IMR-90 (cell line): ENCODE results near the gene DCP1A. TPM values are rescaled to one million over a fixed set of nuclear protein-coding genes. Genes with fewer than 3 reads are reported as not detected.

Experiments used
- ATAC-seq: fragments of 200-7000 bp; cut with Tn5 transposase; 2 replicates; pipeline ENCODE4 v1.9.1; 2020; ENCODE audit warnings: low read depth, mild to moderate bottlenecking, moderate library complexity
- BruUV-seq: library from RNA; stranded (reverse); fragments of 400-500 nt; replicated peaks from 2 replicates; lab custom pipeline; 2021; lab: Mats Ljungman, UMichigan
- CTCF ChIA-PET: fragments of 300-600 bp; formaldehyde crosslinking; extraction: SDS; loops from one replicate; lab custom pipeline; 2021; ENCODE audit warnings: antibody characterized with exemption; lab: Yijun Ruan, JAX
- POLR2A ChIA-PET: fragments of 300-600 bp; sonication (Branson Sonifier 250); formaldehyde crosslinking; loops from one replicate; lab custom pipeline; 2022; ENCODE audit warnings: antibody characterized with exemption; ENCODE audit not compliant: unreplicated experiment; lab: Charles Lee
- DNase-seq: peaks from one replicate; pipeline ENCODE4 v3.0.0; 2013
- H2AFZ ChIP-seq: replicated peaks from 2 replicates; pipeline ENCODE3; 2013; ENCODE audit warnings: low read length, mild to moderate bottlenecking; ENCODE audit not compliant: poor library complexity
- H2AK5ac ChIP-seq: 2 replicates; pipeline ENCODE4 v1.6.1; 2013; ENCODE audit warnings: low read depth, low read length, inconsistent platforms
- H2AK9ac ChIP-seq: replicated peaks from 2 replicates; pipeline ENCODE3; 2013; ENCODE audit warnings: mild to moderate bottlenecking, low read depth, low read length, moderate library complexity; ENCODE audit not compliant: poor library complexity
- H2BK120ac ChIP-seq: 2 replicates; pipeline ENCODE4 v1.6.1; 2013; ENCODE audit warnings: low read depth, low read length, inconsistent platforms
- H2BK15ac ChIP-seq: 3 replicates; pipeline ENCODE4 v1.6.1; 2013; ENCODE audit warnings: low read depth, low read length, inconsistent platforms
- H2BK20ac ChIP-seq: 2 replicates; pipeline ENCODE4 v1.6.1; 2013; ENCODE audit warnings: low read depth, mild to moderate bottlenecking, inconsistent platforms, low read length, moderate library complexity
- H2BK5ac ChIP-seq: 2 replicates; pipeline ENCODE4 v1.6.1; 2013; ENCODE audit warnings: mild to moderate bottlenecking, low read depth, low read length, inconsistent platforms; ENCODE audit not compliant: poor library complexity, severe bottlenecking
- H3K14ac ChIP-seq: replicated peaks from 2 replicates; pipeline ENCODE4 v1.6.1; 2013; ENCODE audit warnings: low read depth, low read length, inconsistent platforms
- H3K18ac ChIP-seq: 2 replicates; pipeline ENCODE4 v1.6.1; 2013; ENCODE audit warnings: low read depth, low read length, control low read depth
- H3K23ac ChIP-seq: 2 replicates; pipeline ENCODE4 v1.6.1; 2013; ENCODE audit warnings: low read depth, low read length, inconsistent platforms
- H3K27ac ChIP-seq: 2 replicates; pipeline ENCODE4 v1.5.1; 2013; ENCODE audit warnings: mild to moderate bottlenecking, control low read depth, low read length; ENCODE audit not compliant: insufficient read depth
- H3K27me3 ChIP-seq: 2 replicates; pipeline ENCODE4 v1.6.1; 2013; ENCODE audit warnings: low read length; ENCODE audit not compliant: control insufficient read depth, insufficient read depth
- H3K36me3 ChIP-seq: 2 replicates; pipeline ENCODE4 v1.6.1; 2013; ENCODE audit warnings: low read length, mixed read lengths; ENCODE audit not compliant: control insufficient read depth, insufficient read depth
- H3K4ac ChIP-seq: 2 replicates; pipeline ENCODE4 v1.6.1; 2013; ENCODE audit warnings: low read depth, low read length, inconsistent platforms
- H3K4me1 ChIP-seq: 2 replicates; pipeline ENCODE4 v1.6.1; 2013; ENCODE audit warnings: low read length, mixed read lengths; ENCODE audit not compliant: control insufficient read depth, insufficient read depth
- H3K4me2 ChIP-seq: 2 replicates; pipeline ENCODE4 v1.6.1; 2013; ENCODE audit warnings: low read depth, mild to moderate bottlenecking, control low read depth, low read length, moderate library complexity
- H3K4me3 ChIP-seq: 2 replicates; pipeline ENCODE4 v1.5.1; 2013; ENCODE audit warnings: low read depth, mild to moderate bottlenecking, control low read depth, low read length, moderate library complexity; ENCODE audit not compliant: insufficient read depth
- H3K56ac ChIP-seq: 2 replicates; pipeline ENCODE4 v1.6.1; 2013; ENCODE audit warnings: low read length, inconsistent platforms; ENCODE audit not compliant: insufficient read depth; ENCODE audit errors: extremely low read depth
- H3K79me1 ChIP-seq, 2 experiments: 2 replicates each; pipeline ENCODE4 v1.6.1; 2013; ENCODE audit warnings: low read length in 2 of 2, inconsistent platforms in 1 of 2, low read depth in 1 of 2
- H3K9ac ChIP-seq: 2 replicates; pipeline ENCODE4 v1.6.1; 2013; ENCODE audit warnings: low read depth, low read length, control low read depth
- H3K9me1 ChIP-seq: 2 replicates; pipeline ENCODE4 v1.6.1; 2013; ENCODE audit warnings: low read length, inconsistent platforms; ENCODE audit not compliant: insufficient read depth
- H3K9me3 ChIP-seq: 2 replicates; pipeline ENCODE4 v1.6.1; 2013; ENCODE audit warnings: low read length; ENCODE audit not compliant: control insufficient read depth, insufficient read depth
- H4K20me1 ChIP-seq: 2 replicates; pipeline ENCODE4 v1.6.1; 2013; ENCODE audit warnings: low read length, inconsistent platforms; ENCODE audit not compliant: insufficient read depth
- H4K5ac ChIP-seq: 2 replicates; pipeline ENCODE4 v1.6.1; 2013; ENCODE audit warnings: mild to moderate bottlenecking, low read depth, low read length, control low read depth
- H4K8ac ChIP-seq, 2 experiments: 2 replicates each; pipeline ENCODE4 v1.6.1; 2013; ENCODE audit warnings: low read depth in 2 of 2, low read length in 2 of 2, control low read depth in 1 of 2, inconsistent platforms in 1 of 2
- H4K91ac ChIP-seq: 2 replicates; pipeline ENCODE4 v1.6.1; 2013; ENCODE audit warnings: low read depth, low read length, inconsistent platforms; ENCODE audit not compliant: insufficient read depth
- FOS ChIP-seq: fragments of 150-350 bp; IDR thresholded peaks from 2 replicates; pipeline ENCODE4 v1.6.1; 2016; ENCODE audit warnings: low read depth, low read length
- MXI1 ChIP-seq: IDR thresholded peaks from 2 replicates; pipeline ENCODE4 v1.6.1; 2012; ENCODE audit warnings: low read depth, mild to moderate bottlenecking, low read length, moderate library complexity, borderline replicate concordance
- RFX5 ChIP-seq: IDR thresholded peaks from 2 replicates; pipeline ENCODE4 v1.8.0; 2012; ENCODE audit warnings: low read depth, mild to moderate bottlenecking, low read length, moderate library complexity
- WGBS, 2 experiments: methylation state at CpG; one replicate each; pipeline versions ENCODE4 v1.1.5 to v1.1.7; 2013; ENCODE audit warnings: missing lambda C conversion rate in 2 of 2; ENCODE audit not compliant: insufficient read length in 1 of 2; ENCODE audit errors: extremely low coverage in 2 of 2; 5-methylcytosine and 5-hydroxymethylcytosine counted together
- dilution Hi-C: fragments of 300-500 bp; cut with HindIII; formaldehyde crosslinking; loops from one replicate; pipeline ENCODE4 v1.14.3; 2018; ENCODE audit warnings: low sequenced_read_pairs; ENCODE audit not compliant: unreplicated experiment
- in situ Hi-C: fragments of 300-500 bp; cut with MboI; formaldehyde crosslinking; loops from 3 replicates; pipeline ENCODE4 v1.14.3; 2019; ENCODE audit warnings: low sequenced_read_pairs, inconsistent platforms, mixed read lengths
- intact Hi-C: fragments of 100-400 bp; cut with micrococcal nuclease; formaldehyde crosslinking; loops from 2 replicates; pipeline ENCODE4 v1.10.0; 2022
- polyA plus RNA-seq, 3 experiments: library from polyadenylated mRNA; depleted of rRNA; stranded (reverse); fragments of >200 nt; gene quantifications; 2 replicates each; pipeline ENCODE4 v1.2.3, GENCODE V29; 2012; ENCODE audit warnings: low replicate concordance in 1 of 3
- total RNA-seq: library from RNA; depleted of rRNA; stranded (reverse); fragments of >200 nt; gene quantifications from 2 replicates; pipeline ENCODE4 v1.2.3, GENCODE V29; 2012

Gene DCP1A
- total and polyA plus RNA-seq, 2 of the 4 experiments (the other 2 are of a cell fraction): 13.2 to 30.1 TPM

DNA sequence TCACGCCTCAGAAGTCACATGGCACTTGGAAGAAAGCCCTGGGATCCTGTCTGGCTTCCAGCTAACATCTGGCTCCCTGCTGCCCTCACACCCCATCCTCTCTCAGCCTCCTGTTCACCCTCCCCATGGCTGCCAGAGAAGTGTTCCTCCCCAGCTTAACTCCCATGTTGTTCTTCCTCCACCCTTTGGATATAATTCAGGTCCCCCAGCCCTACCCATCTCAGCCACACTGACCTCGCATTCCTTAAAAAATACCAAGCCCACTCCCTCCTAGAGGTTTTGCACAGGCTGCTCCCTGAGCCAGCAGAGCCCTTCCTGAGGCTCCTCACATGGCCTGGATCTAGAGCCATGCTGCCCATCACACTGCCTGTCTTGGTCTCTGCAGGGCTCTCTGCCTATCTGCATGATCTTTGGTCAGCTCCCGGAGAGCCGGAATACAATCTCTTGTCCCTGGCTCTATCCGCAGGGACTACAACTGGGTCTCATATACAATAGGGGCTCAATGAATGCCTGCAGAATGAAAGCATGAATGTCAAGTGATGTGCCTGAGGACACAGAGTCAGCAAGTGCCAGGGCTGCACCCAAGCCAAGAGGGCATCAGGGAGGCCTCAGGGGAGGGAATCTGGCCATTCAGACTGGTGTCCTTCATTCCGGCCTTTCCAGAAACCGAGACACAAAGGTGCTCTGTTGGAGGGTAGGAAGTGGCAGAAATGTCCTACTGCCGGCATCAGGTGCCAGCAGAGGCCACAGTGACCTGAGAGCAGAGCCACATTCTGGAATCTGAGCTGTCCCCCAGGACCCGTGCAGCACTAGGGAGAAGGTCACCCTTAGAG is 87.7 kb downstream of the DCP1A start:
- no peak overlapping the region for H3K4me2 ChIP-seq
- dilution Hi-C loops (no loop called here), intact Hi-C loops (no loop called here), in situ Hi-C loops (no loop called here)
- H4K5ac ChIP-seq: no peak overlapping the region
- no peak overlapping the region for H4K8ac ChIP-seq
- ChIA-PET CTCF (no interaction called here), POLR2A (no interaction called here)
- H3K9me1 ChIP-seq: 0 out of 2 replicates have a peak, but pooled peaks cover 5% of the 10 kb centered on the region
- H2BK15ac ChIP-seq: peak overlapping the region; percentile 87; the same call in 1 of the 3 replicates
- peak overlapping the region; percentile 73 for H2AK9ac ChIP-seq
- H3K23ac ChIP-seq: no peak overlapping the region; the same call in 1 of the 2 replicates
- TF ChIP-seq MXI1: no peak
- no peak for TF ChIP-seq RFX5
- no peak for TF ChIP-seq FOS
- H3K4me3 ChIP-seq: no peak overlapping the region
- ATAC-seq: no peak
- no peaks in the 10 kb centered on the region for H3K27me3 ChIP-seq
- H3K4ac ChIP-seq: peak overlapping the region; percentile 63
- H3K18ac ChIP-seq: no peak overlapping the region
- H4K20me1 ChIP-seq: peaks cover 11% of the 10 kb centered on the region
- no peak overlapping the region for H3K27ac ChIP-seq
- H3K4me1 ChIP-seq: peaks cover 9% of the 10 kb centered on the region
- H3K56ac ChIP-seq: no peak overlapping the region
- peak overlapping the region; percentile 1; the same call in 1 of the 2 replicates for H2BK20ac ChIP-seq
- no peak for DNase-seq
- H4K91ac ChIP-seq: no peak overlapping the region
- no peaks in the 10 kb centered on the region for H3K36me3 ChIP-seq
- H2AFZ ChIP-seq: peak overlapping the region; percentile 74
- peak overlapping the region; percentile 57 for H2AK5ac ChIP-seq
- H3K79me1 ChIP-seq: peaks cover 0 to 4% of the 10 kb centered on the region in 2 experiments; a peak in 2 of 4 replicates
- 45% methylated on average over 4 of the region's 9 CpGs; no CpG with 5 or more reads in 1 of the 2 experiments for WGBS, 2 experiments
- peak overlapping the region; percentile 58 for H2BK120ac ChIP-seq
- no peaks in the 10 kb centered on the region for H3K9me3 ChIP-seq
- H3K14ac ChIP-seq: no peak overlapping the region; the same call in 1 of the 2 replicates
- H2BK5ac ChIP-seq: no peak overlapping the region
- no peak overlapping the region for H3K9ac ChIP-seq
- BruUV-seq: no TSS peak
